ENCODE measurements around the gene UGT1A4.

DNA sequence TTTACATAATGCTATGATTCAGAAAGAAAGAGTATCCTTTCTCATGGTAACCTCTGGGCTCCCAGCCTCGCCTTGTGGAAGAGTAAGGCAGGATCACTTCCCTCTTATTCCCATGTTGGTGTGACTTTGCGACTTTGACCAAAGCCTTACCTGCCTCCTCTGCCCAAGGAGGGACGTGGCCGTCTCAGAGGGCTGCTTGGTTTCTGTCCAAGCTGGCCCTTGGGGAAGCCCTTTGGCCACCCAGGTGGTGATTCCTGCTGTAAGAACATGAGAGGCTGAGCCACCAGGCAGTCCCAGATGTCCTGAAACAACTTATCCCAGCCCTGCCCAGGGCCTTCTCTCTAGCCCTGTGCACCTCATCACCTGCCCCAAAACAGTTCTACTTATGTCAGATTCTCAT lies 19.8 kb upstream of the UGT1A4 start:
- TF ChIP-seq MEF2A (IDR thresholded peaks at IDR 0.05; ENCODE audit: control insufficient read depth, low read depth, low read length) = no peak
- no peak for TF ChIP-seq ZNF609 (CRISPR knock-in tag; IDR thresholded peaks at IDR 0.05; ENCODE audit: borderline replicate concordance)
- no peak for TF ChIP-seq HMG20A (CRISPR knock-in tag; conservative IDR thresholded peaks at IDR 0.05)
- TF ChIP-seq CTCF (IDR thresholded peaks at IDR 0.05 in 2 of 3, conservative IDR thresholded peaks at IDR 0.05 in 1 of 3; ENCODE audit: insufficient read depth in 2 of 3, low read depth in 1 of 3, low read length in 3 of 3) = no peak
- TF ChIP-seq SP1 (CRISPR knock-in tag; IDR thresholded peaks at IDR 0.05) = no peak
- no peak for TF ChIP-seq NONO (IDR thresholded peaks at IDR 0.05; ENCODE audit: low read depth in 2 of 2, low read length in 1 of 2)
- TF ChIP-seq ESRRA (IDR thresholded peaks at IDR 0.05; ENCODE audit: borderline replicate concordance, low read depth) = no peak
- TF ChIP-seq MBD1 (CRISPR knock-in tag; IDR thresholded peaks at IDR 0.05) = no peak
- TF ChIP-seq HNRNPLL (IDR thresholded peaks at IDR 0.05; ENCODE audit: low read depth, low read length, poor library complexity, severe bottlenecking) = no peak
- no peak for TF ChIP-seq ELF1 (tag; IDR thresholded peaks at IDR 0.05)
- no peak for TF ChIP-seq POLR2A (conservative IDR thresholded peaks at IDR 0.05)
- TF ChIP-seq EP300 (IDR thresholded peaks at IDR 0.05; ENCODE audit: low read length) = no peak
- TF ChIP-seq, protein P1, sequence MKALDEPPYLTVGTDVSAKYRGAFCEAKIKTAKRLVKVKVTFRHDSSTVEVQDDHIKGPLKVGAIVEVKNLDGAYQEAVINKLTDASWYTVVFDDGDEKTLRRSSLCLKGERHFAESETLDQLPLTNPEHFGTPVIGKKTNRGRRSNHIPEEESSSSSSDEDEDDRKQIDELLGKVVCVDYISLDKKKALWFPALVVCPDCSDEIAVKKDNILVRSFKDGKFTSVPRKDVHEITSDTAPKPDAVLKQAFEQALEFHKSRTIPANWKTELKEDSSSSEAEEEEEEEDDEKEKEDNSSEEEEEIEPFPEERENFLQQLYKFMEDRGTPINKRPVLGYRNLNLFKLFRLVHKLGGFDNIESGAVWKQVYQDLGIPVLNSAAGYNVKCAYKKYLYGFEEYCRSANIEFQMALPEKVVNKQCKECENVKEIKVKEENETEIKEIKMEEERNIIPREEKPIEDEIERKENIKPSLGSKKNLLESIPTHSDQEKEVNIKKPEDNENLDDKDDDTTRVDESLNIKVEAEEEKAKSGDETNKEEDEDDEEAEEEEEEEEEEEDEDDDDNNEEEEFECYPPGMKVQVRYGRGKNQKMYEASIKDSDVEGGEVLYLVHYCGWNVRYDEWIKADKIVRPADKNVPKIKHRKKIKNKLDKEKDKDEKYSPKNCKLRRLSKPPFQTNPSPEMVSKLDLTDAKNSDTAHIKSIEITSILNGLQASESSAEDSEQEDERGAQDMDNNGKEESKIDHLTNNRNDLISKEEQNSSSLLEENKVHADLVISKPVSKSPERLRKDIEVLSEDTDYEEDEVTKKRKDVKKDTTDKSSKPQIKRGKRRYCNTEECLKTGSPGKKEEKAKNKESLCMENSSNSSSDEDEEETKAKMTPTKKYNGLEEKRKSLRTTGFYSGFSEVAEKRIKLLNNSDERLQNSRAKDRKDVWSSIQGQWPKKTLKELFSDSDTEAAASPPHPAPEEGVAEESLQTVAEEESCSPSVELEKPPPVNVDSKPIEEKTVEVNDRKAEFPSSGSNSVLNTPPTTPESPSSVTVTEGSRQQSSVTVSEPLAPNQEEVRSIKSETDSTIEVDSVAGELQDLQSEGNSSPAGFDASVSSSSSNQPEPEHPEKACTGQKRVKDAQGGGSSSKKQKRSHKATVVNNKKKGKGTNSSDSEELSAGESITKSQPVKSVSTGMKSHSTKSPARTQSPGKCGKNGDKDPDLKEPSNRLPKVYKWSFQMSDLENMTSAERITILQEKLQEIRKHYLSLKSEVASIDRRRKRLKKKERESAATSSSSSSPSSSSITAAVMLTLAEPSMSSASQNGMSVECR (CRISPR knock-in tag; IDR thresholded peaks at IDR 0.05) = no peak

Measured in K562 (cell line).